ENCODE results near the gene SORCS2. TPM values are rescaled to one million over a fixed set of nuclear protein-coding genes. Genes with fewer than 3 reads are reported as not detected.
A peak's percentile ranks its signal among the peaks of the same experiment; 100 is the strongest.

The SORCS2 gene
- total and polyA plus RNA-seq, 2 experiments from 2014 or later = 0.92 to 6.9 TPM

- DNase-seq (ENCODE audit: low read depth in 1 of 2, low spot score in 1 of 2) = no peak
Measured at GRCh38 chr4:7768736-7769135, 576.4 kb downstream of the SORCS2 start.

GRCh38 chr4:7769396-7770223 is 577.3 kb downstream of the SORCS2 start:
- Histone ChIP-seq H3K4me3 (no peak overlapping the region), H3K27me3 (no peaks in the 10 kb centered on the region), H3K4me1 (ENCODE audit: low read depth) (no peaks in the 10 kb centered on the region), H3K36me3 (peaks cover 20% of the 10 kb centered on the region), H3K27ac (no peak overlapping the region), H3K9me3 (ENCODE audit: low read depth) (no peaks in the 10 kb centered on the region)
- TF ChIP-seq CTCF (IDR thresholded peaks at IDR 0.05; ENCODE audit: low read depth, low read length) = no peak
- DNase-seq (ENCODE audit: low read depth in 1 of 2, low spot score in 1 of 2) = no peak

More at GRCh38 chr4:7768736-7769135, 576.4 kb downstream of the SORCS2 start:
- Histone ChIP-seq H3K9me3 (ENCODE audit: low read depth) (no peaks in the 10 kb centered on the region), H3K4me1 (ENCODE audit: low read depth) (no peaks in the 10 kb centered on the region), H3K27me3 (no peaks in the 10 kb centered on the region), H3K27ac (no peak overlapping the region), H3K36me3 (peaks cover 12% of the 10 kb centered on the region), H3K4me3 (no peak overlapping the region)
- TF ChIP-seq CTCF (IDR thresholded peaks at IDR 0.05; ENCODE audit: low read depth, low read length) = no peak

- DNase-seq (ENCODE audit: low read depth in 1 of 2, low spot score in 1 of 2) = peak; percentile 42 to 46
- no peaks in the 10 kb centered on the region for H3K9me3 ChIP-seq (ENCODE audit: low read depth)
- TF ChIP-seq CTCF (IDR thresholded peaks at IDR 0.05; ENCODE audit: low read depth, low read length) = peak; percentile 53
- no peak overlapping the region for H3K27ac ChIP-seq
- H3K4me1 ChIP-seq (ENCODE audit: low read depth) = no peaks in the 10 kb centered on the region
- peaks cover 21% of the 10 kb centered on the region for H3K36me3 ChIP-seq
- H3K27me3 ChIP-seq = no peaks in the 10 kb centered on the region
- H3K4me3 ChIP-seq = no peak overlapping the region
Measured at GRCh38 chr4:7770224-7771050, 578.1 kb downstream of the SORCS2 start.

- H3K27me3 ChIP-seq = no peaks in the 10 kb centered on the region
- no peaks in the 10 kb centered on the region for H3K9me3 ChIP-seq (ENCODE audit: low read depth)
- peaks cover 21% of the 10 kb centered on the region for H3K36me3 ChIP-seq
- TF ChIP-seq CTCF (IDR thresholded peaks at IDR 0.05; ENCODE audit: low read depth, low read length) = no peak
- DNase-seq (ENCODE audit: low read depth in 1 of 2, low spot score in 1 of 2) = no peak
- H3K4me1 ChIP-seq (ENCODE audit: low read depth) = no peaks in the 10 kb centered on the region
- H3K27ac ChIP-seq = no peak overlapping the region
- H3K4me3 ChIP-seq = no peak overlapping the region
Measured at GRCh38 chr4:7771056-7771455, 578.7 kb downstream of the SORCS2 start.

GRCh38 chr4:7771541-7772507 is 579.5 kb downstream of the SORCS2 start:
- Histone ChIP-seq H3K4me3 (no peak overlapping the region), H3K36me3 (peaks cover 21% of the 10 kb centered on the region), H3K4me1 (ENCODE audit: low read depth) (no peaks in the 10 kb centered on the region), H3K9me3 (ENCODE audit: low read depth) (no peaks in the 10 kb centered on the region), H3K27me3 (no peaks in the 10 kb centered on the region), H3K27ac (no peak overlapping the region)
- no peak for DNase-seq (ENCODE audit: low read depth in 1 of 2, low spot score in 1 of 2)
- TF ChIP-seq CTCF (IDR thresholded peaks at IDR 0.05; ENCODE audit: low read depth, low read length) = no peak

All from cardiac muscle cell (in vitro differentiated cells and primary cell).